ENCODE results near the gene TAS2R39. TPM values are rescaled to one million over a fixed set of nuclear protein-coding genes. Genes with fewer than 3 reads are reported as not detected.
"Not testable (repeated sequence)": the region's sequence is repeated elsewhere in the genome, so short reads cannot be mapped to it uniquely, and the experiment has no call there.

The TAS2R39 gene
- total and polyA plus RNA-seq, 10 donors = not detected

- no peak for DNase-seq
- intact Hi-C loops (cut with DNase I; ENCODE audit: low total_unique reads) = no loop called here
- Histone ChIP-seq H3K4me3 (no peak overlapping the region), H3K9me3 (peaks cover 0 to 10% (median 0%) of the 10 kb centered on the region in 8 donors), H3K27me3 (replicated peaks in 1 of 7) (peaks cover 0 to 7% (median 0%) of the 10 kb centered on the region in 7 donors), H3K27ac (no peak overlapping the region), H3K4me1 (peaks cover 4 to 23% (median 15%) of the 10 kb centered on the region in 6 donors), H3K36me3 (no peaks in the 10 kb centered on the region)
- WGBS, 5 donors = 88 to 99% (median 92%) methylated on average over 2 of the region's 2 CpGs
- no peak for TF ChIP-seq POLR2AphosphoS5 (IDR thresholded peaks at IDR 0.05)
- no peak for TF ChIP-seq POLR2A (IDR thresholded peaks at IDR 0.05)
- TF ChIP-seq CTCF (IDR thresholded peaks at IDR 0.05 in 8 of 11, conservative IDR thresholded peaks at IDR 0.05 in 3 of 11) = no peak
Observed at GRCh38 chr7:143202161-143202560, 18.9 kb downstream of the TAS2R39 start.

- Histone ChIP-seq H3K9me3 (peaks cover 0 to 4% (median 0%) of the 10 kb centered on the region in 8 donors), H3K27ac (no peak overlapping the region), H3K36me3 (no peaks in the 10 kb centered on the region), H3K4me3 (no peak overlapping the region), H3K4me1 (peaks cover 4 to 23% (median 15%) of the 10 kb centered on the region in 6 donors), H3K27me3 (replicated peaks in 1 of 7) (peaks cover 0 to 7% (median 0%) of the 10 kb centered on the region in 7 donors)
- DNase-seq = no peak
- WGBS, 5 donors = 89 to 96% (median 94%) methylated on average over 3 of the region's 3 CpGs
- intact Hi-C loops (cut with DNase I; ENCODE audit: low total_unique reads) = no loop called here
- TF ChIP-seq CTCF (IDR thresholded peaks at IDR 0.05 in 8 of 11, conservative IDR thresholded peaks at IDR 0.05 in 3 of 11) (no peak), POLR2AphosphoS5 (IDR thresholded peaks at IDR 0.05) (no peak), POLR2A (IDR thresholded peaks at IDR 0.05) (no peak)
Observed at GRCh38 chr7:143203386-143203785, 20.2 kb downstream of the TAS2R39 start.

- DNase-seq = no peak
- WGBS, 5 donors = 20 to 32% (median 24%) methylated on average over 13 of the region's 13 CpGs
- Histone ChIP-seq H3K27ac (peak overlapping the region in 2 of 8 donors; percentile 28 to 51), H3K4me1 (peaks cover 4 to 23% (median 15%) of the 10 kb centered on the region in 6 donors), H3K4me3 (peak overlapping the region in 1 of 8 donors; percentile 39), H3K36me3 (no peaks in the 10 kb centered on the region), H3K27me3 (replicated peaks in 1 of 7) (peaks cover 0 to 7% (median 0%) of the 10 kb centered on the region in 7 donors), H3K9me3 (no peaks in the 10 kb centered on the region)
- intact Hi-C loops (cut with DNase I; ENCODE audit: low total_unique reads) = no loop called here
- TF ChIP-seq CTCF (IDR thresholded peaks at IDR 0.05 in 8 of 11, conservative IDR thresholded peaks at IDR 0.05 in 3 of 11) (no peak), POLR2A (IDR thresholded peaks at IDR 0.05) (no peak), POLR2AphosphoS5 (IDR thresholded peaks at IDR 0.05) (peak in 1 of 3 donors; percentile 80)
Observed at GRCh38 chr7:143205560-143206293, 22.5 kb downstream of the TAS2R39 start.

- Histone ChIP-seq H3K4me3 (no peak overlapping the region), H3K27ac (no peak overlapping the region), H3K27me3 (replicated peaks in 1 of 7) (no peaks in the 10 kb centered on the region), H3K9me3 (peaks cover 0 to 13% (median 0%) of the 10 kb centered on the region in 8 donors), H3K4me1 (peaks cover 4 to 19% (median 11%) of the 10 kb centered on the region in 6 donors), H3K36me3 (no peaks in the 10 kb centered on the region)
- TF ChIP-seq CTCF (IDR thresholded peaks at IDR 0.05 in 8 of 11, conservative IDR thresholded peaks at IDR 0.05 in 3 of 11) (no peak), POLR2A (IDR thresholded peaks at IDR 0.05) (no peak), POLR2AphosphoS5 (IDR thresholded peaks at IDR 0.05) (no peak)
- WGBS, 5 donors = 55 to 77% (median 70%) methylated on average over 4 of the region's 4 CpGs
- intact Hi-C loops (cut with DNase I; ENCODE audit: low total_unique reads) = loop anchor here (10.0 kb wide), 1 partner anchor 356 kb away; the partner anchor contains the start of gene EPHB6
- no peak for DNase-seq
Observed at GRCh38 chr7:143210541-143210940, 27.3 kb downstream of the TAS2R39 start.

- peaks cover 0 to 13% (median 0%) of the 10 kb centered on the region in 8 donors for H3K9me3 ChIP-seq
- intact Hi-C loops (cut with DNase I; ENCODE audit: low total_unique reads) = loop anchor here (10.0 kb wide), 1 partner anchor 359 kb away; the partner anchor contains the start of gene EPHB6
- 91 to 99% (median 93%) methylated on average over 4 of the region's 4 CpGs for WGBS, 5 donors
- H3K27ac ChIP-seq; H3K4me3 ChIP-seq; DNase-seq; H3K4me1 ChIP-seq; H3K36me3 ChIP-seq; H3K27me3 ChIP-seq (replicated peaks in 1 of 7): not testable (repeated sequence)
Observed at GRCh38 chr7:143213478-143213877, 30.3 kb downstream of the TAS2R39 start.
